H54 (cell line): Measurements from ENCODE around the gene ADAMTSL3.

Experiments used
- DNase-seq: peaks from one replicate; pipeline ENCODE4 v3.0.0; 2011; ENCODE audit warnings: low spot score, mixed read lengths; ENCODE audit not compliant: insufficient read length
- FAIRE-seq: peaks from 3 replicates; lab custom pipeline; 2011; peaks lifted over from hg19 to GRCh38; lab: Jason Lieb, UNC
- POLR2A ChIP-seq: IDR thresholded peaks from 2 replicates; pipeline ENCODE4 v1.6.1; 2011; ENCODE audit warnings: low read depth, mild to moderate bottlenecking, low read length

Gene ADAMTSL3

DNA sequence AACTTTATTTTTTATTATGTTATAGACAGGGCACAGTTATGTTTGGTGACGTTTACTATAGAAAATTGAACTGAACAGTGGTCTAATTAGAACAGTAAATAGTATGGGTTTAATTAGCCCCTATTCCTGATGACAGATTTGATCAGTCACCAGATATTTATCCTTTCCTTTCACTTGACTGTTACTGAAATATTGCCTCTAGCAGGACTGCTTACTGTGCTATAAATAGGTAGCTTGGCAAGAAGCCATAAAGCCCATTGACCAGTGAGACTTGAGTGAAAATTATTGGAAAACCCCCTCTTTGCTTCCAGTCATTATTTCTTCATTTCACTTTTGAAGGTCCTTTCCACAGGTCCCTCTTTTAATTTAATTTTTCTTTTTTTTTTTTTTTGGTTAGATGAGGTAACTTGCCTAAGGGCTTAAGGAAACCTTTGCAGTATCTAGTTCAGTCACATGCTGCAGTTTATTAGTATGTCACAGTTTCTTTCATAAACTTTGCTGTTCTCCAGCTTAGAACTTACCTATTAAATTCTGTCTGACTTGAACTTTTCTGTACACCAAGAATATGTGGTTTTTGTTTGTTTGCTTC lies 115.6 kb downstream of the ADAMTSL3 start:
- FAIRE-seq = no peak
- no peak for DNase-seq
- TF ChIP-seq POLR2A = no peak

DNA sequence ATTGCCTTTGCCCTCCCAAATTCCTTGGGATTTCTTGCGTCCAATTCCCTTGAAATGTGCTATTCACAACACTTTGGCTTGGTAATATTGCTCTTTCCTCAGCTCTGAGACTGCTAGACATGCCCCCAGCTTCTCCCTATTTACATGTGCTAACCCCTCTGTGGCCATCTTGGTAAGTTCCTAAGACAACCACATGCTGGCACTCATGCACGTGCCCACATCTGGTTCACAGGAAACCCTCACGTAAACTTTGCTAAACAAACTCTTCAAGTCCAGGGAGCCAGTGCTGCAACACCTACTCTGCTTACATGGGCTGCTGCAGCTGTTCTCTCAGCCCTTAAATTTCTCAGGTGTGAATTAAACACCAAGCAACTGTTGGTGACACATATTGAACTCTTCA lies 121.8 kb downstream of the ADAMTSL3 start:
- no peak for TF ChIP-seq POLR2A
- no peak for FAIRE-seq
- no peak for DNase-seq

GRCh38 chr15:83776986-83777385 lies 123.1 kb downstream of the ADAMTSL3 start:
- no peak for DNase-seq
- FAIRE-seq = no peak
- TF ChIP-seq POLR2A = no peak

GRCh38 chr15:83783227-83783626 lies 129.3 kb downstream of the ADAMTSL3 start:
- no peak for FAIRE-seq
- TF ChIP-seq POLR2A = no peak
- no peak for DNase-seq

GRCh38 chr15:83784975-83785374 lies 131.1 kb downstream of the ADAMTSL3 start:
- FAIRE-seq = no peak
- DNase-seq = no peak
- no peak for TF ChIP-seq POLR2A

GRCh38 chr15:83786336-83786735 lies 132.4 kb downstream of the ADAMTSL3 start:
- no peak for TF ChIP-seq POLR2A
- FAIRE-seq = no peak

GRCh38 chr15:83793069-83793468 lies 139.1 kb downstream of the ADAMTSL3 start:
- no peak for DNase-seq
- no peak for TF ChIP-seq POLR2A
- FAIRE-seq = no peak

More at GRCh38 chr15:83786336-83786735, 132.4 kb downstream of the ADAMTSL3 start:
- no peak for DNase-seq

DNA sequence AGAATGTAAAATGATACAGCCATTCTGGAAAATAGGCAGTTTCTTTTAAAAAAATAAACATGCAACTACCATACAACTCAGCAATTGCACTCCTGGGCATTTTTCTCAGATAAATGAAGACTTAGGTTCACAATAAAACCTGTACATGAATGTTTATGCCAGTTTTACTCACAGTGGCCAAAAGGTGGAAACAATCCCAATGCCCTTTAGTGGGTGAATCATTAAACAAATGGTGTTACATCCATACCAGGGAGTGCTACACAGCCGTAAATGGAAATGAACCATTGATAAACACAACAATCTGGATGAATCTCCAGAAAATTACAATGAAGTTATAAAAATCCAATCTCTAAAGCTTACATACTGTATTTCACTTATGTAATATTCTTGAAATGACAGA lies 140.3 kb downstream of the ADAMTSL3 start:
- FAIRE-seq = no peak
- TF ChIP-seq POLR2A = no peak
- DNase-seq = no peak

DNA sequence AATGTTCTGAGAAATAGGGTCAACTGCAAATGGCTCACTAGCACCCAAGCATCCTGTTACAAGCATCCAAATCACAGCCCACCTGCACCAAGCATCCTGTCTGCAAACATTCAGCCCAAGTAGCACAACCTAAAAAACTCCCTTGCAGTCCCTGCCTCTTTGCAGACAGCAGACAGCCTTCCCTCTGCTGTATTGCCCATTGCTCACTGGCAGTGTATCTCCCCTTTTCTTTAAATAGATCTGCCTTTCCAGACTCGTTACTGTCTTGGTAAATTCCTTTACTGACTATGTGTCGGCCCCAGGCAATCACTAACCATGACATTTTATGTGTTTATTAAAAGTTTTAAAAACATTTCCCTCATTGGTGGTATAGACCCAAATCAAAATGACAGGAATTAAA lies 155.4 kb downstream of the ADAMTSL3 start:
- DNase-seq (no peak), FAIRE-seq (no peak)
- no peak for TF ChIP-seq POLR2A

DNA sequence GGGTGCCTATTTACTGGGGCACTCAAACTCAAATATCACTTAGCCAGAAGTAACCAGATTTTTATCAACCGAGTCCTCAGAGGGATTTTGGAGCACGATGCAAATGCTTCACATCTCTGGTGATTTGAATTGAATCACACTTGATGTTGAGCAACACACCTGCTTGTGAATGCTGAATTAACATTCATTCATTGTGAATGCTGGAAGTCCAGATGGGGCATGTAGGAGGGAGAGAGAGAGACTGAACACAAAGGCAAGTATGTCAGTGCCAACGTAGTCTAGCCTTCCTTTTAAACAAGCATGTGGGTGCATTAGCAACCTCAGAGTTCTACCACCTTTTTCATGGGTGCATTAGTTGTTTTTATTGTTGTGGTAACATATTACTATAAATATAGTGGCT lies 156.2 kb downstream of the ADAMTSL3 start:
- no peak for TF ChIP-seq POLR2A
- DNase-seq (no peak), FAIRE-seq (no peak)

- no peak for FAIRE-seq
- DNase-seq = no peak
- TF ChIP-seq POLR2A = no peak
These were observed 159.8 kb downstream of the ADAMTSL3 start for GRCh38 chr15:83813682-83814081.

GRCh38 chr15:83815506-83815905 lies 161.6 kb downstream of the ADAMTSL3 start:
- TF ChIP-seq POLR2A = no peak
- no peak for FAIRE-seq
- DNase-seq = no peak

GRCh38 chr15:83816124-83816883 lies 162.4 kb downstream of the ADAMTSL3 start:
- TF ChIP-seq POLR2A = no peak
- FAIRE-seq (no peak), DNase-seq (no peak)

GRCh38 chr15:83818591-83818990 lies 164.7 kb downstream of the ADAMTSL3 start:
- TF ChIP-seq POLR2A = no peak
- no peak for DNase-seq
- no peak for FAIRE-seq

DNA sequence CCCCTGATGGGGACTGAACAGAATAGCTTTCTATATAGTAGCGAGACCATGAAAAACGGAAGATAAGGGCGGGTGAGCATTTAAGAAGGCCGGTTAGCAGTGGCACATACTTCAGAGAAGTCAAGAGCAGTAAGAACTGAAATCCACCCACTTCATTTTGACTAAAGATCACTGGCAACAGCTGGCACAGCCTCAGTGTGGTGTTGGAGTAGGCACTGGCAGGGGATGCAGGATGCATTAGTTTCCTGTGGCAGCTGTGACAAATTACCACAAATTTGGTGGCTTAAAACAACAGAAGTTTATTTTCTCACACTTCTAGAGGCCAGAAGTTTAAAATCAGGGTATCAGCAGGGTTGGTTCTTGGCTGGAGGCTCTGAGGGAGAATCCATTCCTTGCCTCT lies 176.5 kb downstream of the ADAMTSL3 start:
- FAIRE-seq = no peak
- TF ChIP-seq POLR2A = no peak
- no peak for DNase-seq
